ENCODE measurements around the gene GPR162.

DNA sequence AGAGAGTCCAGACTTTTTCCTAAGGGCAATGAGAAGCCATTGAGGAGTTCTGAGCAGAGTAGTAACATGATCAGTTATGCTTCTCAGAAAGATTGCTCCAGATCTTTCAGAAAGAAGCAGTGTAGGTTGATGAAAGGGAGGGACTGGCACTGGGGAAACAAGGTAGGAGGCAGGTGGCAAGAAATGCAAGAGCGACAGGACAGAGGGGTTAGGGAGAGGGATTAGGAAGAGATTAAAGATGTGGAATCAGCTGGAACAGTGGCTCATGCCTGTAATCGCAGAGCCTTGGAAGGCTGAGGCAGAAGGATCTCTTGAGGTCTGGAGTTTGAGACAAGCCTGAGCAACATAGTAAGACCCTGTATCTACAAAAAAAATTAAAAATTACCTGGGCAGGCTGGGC is 26.1 kb downstream of the GPR162 start:
- TF ChIP-seq, protein P1, sequence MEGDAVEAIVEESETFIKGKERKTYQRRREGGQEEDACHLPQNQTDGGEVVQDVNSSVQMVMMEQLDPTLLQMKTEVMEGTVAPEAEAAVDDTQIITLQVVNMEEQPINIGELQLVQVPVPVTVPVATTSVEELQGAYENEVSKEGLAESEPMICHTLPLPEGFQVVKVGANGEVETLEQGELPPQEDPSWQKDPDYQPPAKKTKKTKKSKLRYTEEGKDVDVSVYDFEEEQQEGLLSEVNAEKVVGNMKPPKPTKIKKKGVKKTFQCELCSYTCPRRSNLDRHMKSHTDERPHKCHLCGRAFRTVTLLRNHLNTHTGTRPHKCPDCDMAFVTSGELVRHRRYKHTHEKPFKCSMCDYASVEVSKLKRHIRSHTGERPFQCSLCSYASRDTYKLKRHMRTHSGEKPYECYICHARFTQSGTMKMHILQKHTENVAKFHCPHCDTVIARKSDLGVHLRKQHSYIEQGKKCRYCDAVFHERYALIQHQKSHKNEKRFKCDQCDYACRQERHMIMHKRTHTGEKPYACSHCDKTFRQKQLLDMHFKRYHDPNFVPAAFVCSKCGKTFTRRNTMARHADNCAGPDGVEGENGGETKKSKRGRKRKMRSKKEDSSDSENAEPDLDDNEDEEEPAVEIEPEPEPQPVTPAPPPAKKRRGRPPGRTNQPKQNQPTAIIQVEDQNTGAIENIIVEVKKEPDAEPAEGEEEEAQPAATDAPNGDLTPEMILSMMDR (IDR thresholded peaks at IDR 0.05): no peak
- no peak for TF ChIP-seq ZFX (IDR thresholded peaks at IDR 0.05; ENCODE audit: borderline replicate concordance)

All from 22Rv1 (cell line).